Fibroblast of the aortic adventitia (primary cell): ENCODE measurements around the gene ZNF468. TPM values are rescaled to one million over a fixed set of nuclear protein-coding genes. Genes with fewer than 3 reads are reported as not detected.
"Not testable (repeated sequence)": the region's sequence is repeated elsewhere in the genome, so short reads cannot be mapped to it uniquely, and the experiment has no call there.

Source experiments
- DNase-seq: peaks from one replicate; pipeline ENCODE4 v3.0.0-alpha.2; 2010; ENCODE audit warnings: low read depth
- H3K4me3 ChIP-seq: 2 replicates; pipeline ENCODE4 v1.5.1; 2011; ENCODE audit warnings: low read depth, mild to moderate bottlenecking, control low read depth, low read length, moderate library complexity
- CTCF ChIP-seq: IDR thresholded peaks from 2 replicates; pipeline ENCODE4 v1.5.1; 2011; ENCODE audit warnings: mild to moderate bottlenecking, low read length, control low read depth, inconsistent platforms; ENCODE audit not compliant: insufficient read depth
- total RNA-seq: library from RNA; depleted of rRNA; stranded (reverse); fragments of >200 nt; gene quantifications from 2 replicates; pipeline ENCODE4 v1.2.3, GENCODE V29; 2012; ENCODE audit warnings: low replicate concordance

ZNF468 gene
- total RNA-seq = 8.5 and 15.9 TPM in 2 replicates

GRCh38 chr19:52857378-52858191 lies at the start of gene ZNF468:
Gene ZNF468 (minus strand): TSS chr19:52857619. CDS start chr19:52854272, 3,347 bp downstream.
- peak; percentile 64 for DNase-seq
- peak within 1 kb of the TSS; percentile 74 for H3K4me3 ChIP-seq

- not testable (repeated sequence) for H3K4me3 ChIP-seq
These were observed 46.8 kb upstream of the ZNF468 start for GRCh38 chr19:52904052-52904780.

DNA sequence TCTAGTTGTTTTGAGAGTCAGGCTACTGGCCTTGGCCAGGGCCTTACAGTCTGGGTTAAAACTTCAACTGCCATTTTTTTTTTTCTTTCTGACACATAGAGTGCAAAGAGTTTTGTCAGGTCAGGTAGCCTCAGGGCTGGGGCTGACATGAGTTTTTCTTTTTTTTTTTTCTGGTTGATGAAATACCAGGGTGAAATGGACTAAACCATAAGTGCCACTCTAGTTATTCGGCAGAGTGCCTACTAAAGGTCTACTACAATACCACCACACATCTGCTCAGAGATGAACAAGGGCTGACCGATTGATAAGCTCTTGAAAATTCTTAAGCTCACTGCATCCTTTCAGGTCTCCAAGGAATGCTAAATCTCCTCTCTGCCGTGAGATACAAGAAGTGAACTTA lies 44.4 kb upstream of the ZNF468 start:
- no peak overlapping the region for H3K4me3 ChIP-seq
- DNase-seq = no peak
- no peak for TF ChIP-seq CTCF

More at GRCh38 chr19:52904052-52904780, 46.8 kb upstream of the ZNF468 start:
- not testable (repeated sequence) for DNase-seq

DNA sequence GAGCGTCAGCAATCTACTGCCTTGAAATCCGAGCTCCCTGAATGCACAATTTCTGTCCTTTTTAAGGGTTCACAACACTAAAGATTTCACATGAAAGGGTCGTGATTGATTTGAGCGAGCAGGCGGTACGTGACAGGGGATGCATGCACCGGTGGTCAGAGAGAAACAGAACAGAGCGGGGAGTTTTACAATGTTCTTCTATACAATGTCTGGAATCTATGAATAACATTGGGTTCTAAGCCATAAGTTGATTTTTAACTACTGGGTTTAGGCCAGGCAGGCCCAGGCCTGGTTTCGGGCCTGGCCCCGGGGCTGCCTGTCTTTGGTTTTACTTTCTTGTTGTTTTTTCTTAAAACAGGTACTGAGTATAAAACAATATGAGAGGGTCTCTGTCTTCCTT lies 41.2 kb upstream of the ZNF468 start:
- DNase-seq = not testable (repeated sequence)

DNA sequence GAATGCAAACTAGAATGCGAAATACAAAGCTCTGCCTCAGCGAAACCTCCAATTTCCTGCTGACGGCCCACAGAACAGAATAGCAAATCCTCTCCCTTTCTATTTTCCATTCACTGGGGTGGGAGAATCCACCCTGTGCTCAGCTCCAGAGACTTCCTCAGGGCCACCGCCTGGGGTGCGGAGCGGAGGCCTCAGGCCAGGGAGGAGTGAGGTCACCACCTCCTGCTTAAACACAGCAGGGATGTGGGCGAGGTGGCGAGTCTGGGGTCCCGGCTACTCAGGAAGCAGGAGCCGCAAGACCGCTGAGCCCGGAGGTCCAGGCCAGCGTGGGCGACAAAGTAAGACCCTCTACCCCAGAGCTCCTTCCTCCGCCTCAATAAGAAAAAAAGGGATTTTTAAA lies 40.7 kb upstream of the ZNF468 start:
- H3K4me3 ChIP-seq = peak overlapping the region; percentile 92
- no peak for DNase-seq
- no peak for TF ChIP-seq CTCF

More for the DNA sequence above, 41.2 kb upstream of the ZNF468 start:
- not testable (repeated sequence) for H3K4me3 ChIP-seq

DNA sequence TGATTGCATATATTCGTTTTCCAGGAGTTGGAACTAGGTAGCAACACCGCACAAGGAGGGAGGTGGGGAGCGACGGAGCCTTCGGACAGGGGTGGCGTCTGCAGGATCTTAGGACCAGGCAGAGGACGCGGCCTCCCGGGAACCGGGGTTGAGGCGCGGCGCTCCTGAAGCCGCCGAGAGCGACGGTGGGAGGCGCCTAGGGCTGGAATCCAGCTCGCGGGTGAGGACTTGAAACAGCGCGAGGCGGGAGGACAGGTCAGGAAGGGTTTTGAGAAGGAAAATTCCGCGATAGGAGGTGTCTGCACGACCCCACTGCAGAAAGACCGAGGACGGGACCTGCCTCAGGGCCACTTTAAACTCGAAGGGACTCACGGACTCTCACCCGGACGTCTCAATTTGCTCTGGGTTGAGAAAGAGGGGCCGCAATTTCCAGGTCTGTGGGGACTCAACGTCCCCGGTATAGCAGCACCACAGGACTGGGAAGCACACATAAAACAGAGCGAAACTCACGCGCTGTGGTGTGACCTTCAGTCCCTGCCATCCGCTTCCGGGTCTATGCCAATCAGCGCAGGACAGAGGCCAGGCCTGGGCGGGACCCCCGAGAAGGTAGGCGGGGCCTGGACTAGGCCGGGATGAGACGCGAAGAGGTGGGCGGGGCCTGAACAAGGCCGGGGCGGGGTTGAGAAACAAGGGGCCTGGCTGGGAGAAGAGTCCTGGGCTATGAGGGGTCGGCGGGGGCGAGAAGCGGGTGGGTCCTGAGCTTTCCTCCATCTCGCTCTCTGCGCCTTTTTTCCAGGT lies 39.9 kb upstream of the ZNF468 start, which contains the start of gene ZNF320:
Gene ZNF320 (minus strand): TSS at position 498 of the 798 bp plus-strand sequence. CDS start 7,380 bp downstream, outside the sequence.
- H3K4me3 ChIP-seq = peak within 1 kb of the TSS; percentile 92
- peak; percentile 89 for DNase-seq
- TF ChIP-seq CTCF = no peak

DNA sequence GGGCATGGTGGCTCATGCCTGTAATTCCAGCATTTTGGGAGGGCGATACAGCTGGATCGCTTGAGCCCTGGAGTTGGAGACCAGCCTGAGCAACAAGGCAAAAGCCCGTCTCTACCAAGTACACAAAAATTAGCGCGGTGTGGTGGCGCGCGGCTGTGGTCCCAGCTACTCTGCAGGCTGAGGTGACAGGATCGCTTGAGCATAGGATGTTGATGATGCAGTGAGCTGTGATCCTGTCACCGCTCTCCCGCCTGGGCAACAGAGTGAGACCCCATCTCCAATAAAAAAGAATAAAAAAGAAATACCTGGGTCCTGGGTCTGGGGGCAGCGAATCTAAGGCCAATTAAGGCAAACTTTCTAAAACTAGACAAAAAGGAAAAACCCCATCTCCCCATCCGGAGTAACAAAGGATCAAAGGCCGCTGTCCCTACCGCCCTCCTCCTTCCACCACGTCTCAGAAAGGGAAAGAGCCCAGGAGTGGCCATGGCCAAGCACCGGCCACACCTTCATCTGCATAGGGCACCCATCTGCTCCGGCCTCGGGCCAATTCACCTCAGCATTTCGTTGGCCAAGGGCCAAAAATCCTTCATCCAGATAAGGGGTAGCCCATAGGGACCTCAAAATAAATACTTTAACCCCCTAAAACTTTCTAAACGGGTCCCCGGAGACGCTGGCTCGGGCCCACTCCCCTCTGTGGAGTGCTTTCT lies 39.2 kb upstream of the ZNF468 start:
- no peak for TF ChIP-seq CTCF
- peak overlapping the region; percentile 92 for H3K4me3 ChIP-seq
- peak; percentile 15 for DNase-seq
